Fibroblast of lung (primary cell): Measurements from ENCODE around the gene FKBP2. TPM values are rescaled to one million over a fixed set of nuclear protein-coding genes. Genes with fewer than 3 reads are reported as not detected.

ENCODE experiments used
- DNase-seq, 2 donors: peaks; one replicate each; pipeline versions ENCODE4 v3.0.0 to v3.0.0-alpha.2; 2010; ENCODE audit warnings: low read depth in 2 of 2
- H2AFZ ChIP-seq: 2 replicates; pipeline ENCODE4 v1.5.1; 2012; ENCODE audit warnings: low read length, control low read depth, inconsistent platforms
- H3K27ac ChIP-seq: 2 replicates; pipeline ENCODE4 v1.5.1; 2011; ENCODE audit warnings: low read length, control low read depth; ENCODE audit not compliant: insufficient read depth
- H3K27me3 ChIP-seq: 2 replicates; pipeline ENCODE4 v1.5.1; 2011; ENCODE audit warnings: mild to moderate bottlenecking, low read length; ENCODE audit not compliant: control insufficient read depth, insufficient read depth
- H3K36me3 ChIP-seq: 2 replicates; pipeline ENCODE4 v1.5.1; 2011; ENCODE audit warnings: low read length; ENCODE audit not compliant: control insufficient read depth, insufficient read depth
- H3K4me1 ChIP-seq: 2 replicates; pipeline ENCODE4 v1.5.1; 2011; ENCODE audit warnings: low read length; ENCODE audit not compliant: control insufficient read depth, insufficient read depth; ENCODE audit errors: extremely low read depth
- H3K4me2 ChIP-seq: 2 replicates; pipeline ENCODE4 v1.5.1; 2011; ENCODE audit warnings: low read length, control low read depth; ENCODE audit not compliant: insufficient read depth; ENCODE audit errors: extremely low read depth
- H3K4me3 ChIP-seq, 4 experiments: fragments of 200-600 bp in 1 of 4; sonication (generic) in 1 of 4; replicated peaks in 1 of 4; 2 replicates each; pipeline ENCODE4 v1.5.1; 2011 to 2016; ENCODE audit warnings: low read length in 4 of 4, low read depth in 3 of 4, mild to moderate bottlenecking in 3 of 4, control low read depth in 2 of 4, inconsistent platforms in 1 of 4, mixed read lengths in 1 of 4; ENCODE audit not compliant: insufficient read depth in 1 of 4; ENCODE audit errors: control extremely low read depth in 1 of 4
- H3K79me2 ChIP-seq: 2 replicates; pipeline ENCODE4 v1.5.1; 2012; ENCODE audit warnings: mild to moderate bottlenecking, low read length, inconsistent platforms; ENCODE audit not compliant: control insufficient read depth, insufficient read depth
- H3K9ac ChIP-seq: 2 replicates; pipeline ENCODE4 v1.5.1; 2011; ENCODE audit warnings: mild to moderate bottlenecking, low read length, control low read depth; ENCODE audit not compliant: insufficient read depth
- H3K9me3 ChIP-seq: 2 replicates; pipeline ENCODE4 v1.5.1; 2012; ENCODE audit warnings: low read depth, low read length; ENCODE audit not compliant: control insufficient read depth, insufficient read depth
- H4K20me1 ChIP-seq: 2 replicates; pipeline ENCODE4 v1.5.1; 2011; ENCODE audit warnings: low read length; ENCODE audit not compliant: control insufficient read depth, insufficient read depth; ENCODE audit errors: extremely low read depth
- EZH2 ChIP-seq: IDR thresholded peaks from 2 replicates; pipeline ENCODE4 v1.5.1; 2012; ENCODE audit warnings: low read length, control low read depth, mild to moderate bottlenecking; ENCODE audit errors: missing control alignments
- polyA plus RNA-seq, 2 donors: library from polyadenylated mRNA; depleted of rRNA in 1 of 2; stranded (reverse) in 1 of 2; unstranded in 1 of 2; fragments of >200 nt; gene quantifications; 2 replicates each; pipeline ENCODE4 v1.2.1, GENCODE V29; 2011 to 2012; ENCODE audit warnings: missing spikeins in 1 of 2
- total RNA-seq: library from RNA; depleted of rRNA; stranded (reverse); fragments of >200 nt; gene quantifications from 2 replicates; pipeline ENCODE4 v1.2.1, GENCODE V29; 2014
- TF ChIP-seq, protein P1 (sequence below), 2 donors: IDR thresholded peaks in 1 of 2; conservative IDR thresholded peaks in 1 of 2; 1 replicate in 1 of 2; 2 replicates in 1 of 2; pipeline ENCODE4 v1.5.1; 2011 to 2012; ENCODE audit warnings: low read length in 2 of 2, control low read depth in 1 of 2, inconsistent platforms in 1 of 2, low read depth in 1 of 2, mild to moderate bottlenecking in 1 of 2

The FKBP2 gene
- total and polyA plus RNA-seq, 2 donors (not counting 1 experiment from before 2014, with no cell fraction given), result 34.7 to 62.9 TPM

DNA sequence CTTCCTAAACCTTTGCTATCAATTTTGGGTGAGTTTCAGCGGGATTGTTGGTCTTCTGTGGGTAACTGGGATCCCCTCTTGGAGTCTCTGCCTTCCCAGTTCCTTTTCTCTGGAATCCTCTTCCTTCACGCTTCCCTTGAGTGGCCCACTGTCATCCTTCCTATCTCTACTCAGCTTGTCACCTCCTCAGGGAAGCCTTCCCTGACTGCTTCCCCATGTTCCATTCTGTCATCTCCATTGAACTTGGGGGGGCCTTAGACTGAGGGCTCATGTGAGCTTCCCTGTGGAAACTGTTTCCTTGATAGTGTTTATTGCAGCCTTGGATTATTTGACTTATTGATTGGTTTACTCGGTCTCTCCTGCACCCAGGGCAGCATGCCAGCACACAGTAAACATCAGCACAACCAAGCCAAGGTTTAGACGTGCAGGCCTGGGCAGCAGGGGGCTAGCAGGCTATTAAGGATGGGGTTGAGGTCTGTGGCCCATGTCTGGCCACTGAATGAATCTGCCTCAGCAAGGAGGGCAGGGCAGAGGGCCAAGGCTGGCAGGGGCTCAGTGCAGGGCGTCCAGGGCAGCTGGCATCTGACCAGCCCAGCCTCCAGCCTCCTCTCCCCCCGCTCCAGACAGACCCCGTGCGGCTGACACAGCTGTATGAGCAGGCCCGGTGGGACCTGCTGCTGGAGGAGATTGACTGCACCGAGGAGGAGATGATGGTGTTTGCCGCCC is 22.1 kb upstream of the FKBP2 start:
- peaks cover 4% of the 10 kb centered on the region for H3K4me1 ChIP-seq
- DNase-seq, result no peak
- H4K20me1 ChIP-seq, result no peaks in the 10 kb centered on the region

DNA sequence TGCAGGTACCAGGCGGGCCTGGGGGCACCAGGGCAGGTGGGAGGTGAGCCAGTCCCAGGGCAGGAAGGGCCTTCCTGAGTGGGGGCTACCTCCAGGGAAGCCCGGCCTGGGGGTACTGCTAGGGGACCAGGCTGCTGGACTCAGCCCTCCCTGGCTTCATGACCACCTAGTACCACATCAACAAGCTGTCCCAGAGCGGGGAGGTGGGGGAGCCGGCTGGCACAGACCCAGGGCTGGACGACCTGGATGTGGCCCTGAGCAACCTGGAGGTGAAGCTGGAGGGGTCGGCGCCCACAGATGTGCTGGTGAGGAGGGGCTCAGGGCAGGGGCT is 21.6 kb upstream of the FKBP2 start:
- H3K27ac ChIP-seq, result no peak overlapping the region
- no peak overlapping the region for H3K4me3 ChIP-seq
- TF ChIP-seq, protein P1, sequence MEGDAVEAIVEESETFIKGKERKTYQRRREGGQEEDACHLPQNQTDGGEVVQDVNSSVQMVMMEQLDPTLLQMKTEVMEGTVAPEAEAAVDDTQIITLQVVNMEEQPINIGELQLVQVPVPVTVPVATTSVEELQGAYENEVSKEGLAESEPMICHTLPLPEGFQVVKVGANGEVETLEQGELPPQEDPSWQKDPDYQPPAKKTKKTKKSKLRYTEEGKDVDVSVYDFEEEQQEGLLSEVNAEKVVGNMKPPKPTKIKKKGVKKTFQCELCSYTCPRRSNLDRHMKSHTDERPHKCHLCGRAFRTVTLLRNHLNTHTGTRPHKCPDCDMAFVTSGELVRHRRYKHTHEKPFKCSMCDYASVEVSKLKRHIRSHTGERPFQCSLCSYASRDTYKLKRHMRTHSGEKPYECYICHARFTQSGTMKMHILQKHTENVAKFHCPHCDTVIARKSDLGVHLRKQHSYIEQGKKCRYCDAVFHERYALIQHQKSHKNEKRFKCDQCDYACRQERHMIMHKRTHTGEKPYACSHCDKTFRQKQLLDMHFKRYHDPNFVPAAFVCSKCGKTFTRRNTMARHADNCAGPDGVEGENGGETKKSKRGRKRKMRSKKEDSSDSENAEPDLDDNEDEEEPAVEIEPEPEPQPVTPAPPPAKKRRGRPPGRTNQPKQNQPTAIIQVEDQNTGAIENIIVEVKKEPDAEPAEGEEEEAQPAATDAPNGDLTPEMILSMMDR (conservative IDR thresholded peaks at IDR 0.05 in 1 of 2, IDR thresholded peaks at IDR 0.05 in 1 of 2; ENCODE audit: low read depth in 1 of 2, low read length in 2 of 2), result no peak
- TF ChIP-seq EZH2, result no peak
- no peaks in the 10 kb centered on the region for H3K9me3 ChIP-seq
- H3K4me1 ChIP-seq, result peaks cover 4% of the 10 kb centered on the region
- peaks cover 14% of the 10 kb centered on the region for H3K36me3 ChIP-seq
- no peak overlapping the region for H3K9ac ChIP-seq
- H3K4me2 ChIP-seq, result no peak overlapping the region
- no peaks in the 10 kb centered on the region for H4K20me1 ChIP-seq
- DNase-seq, result no peak
- no peaks in the 10 kb centered on the region for H3K79me2 ChIP-seq
- H2AFZ ChIP-seq, result no peak overlapping the region
- no peaks in the 10 kb centered on the region for H3K27me3 ChIP-seq

More for the DNA sequence above, 22.1 kb upstream of the FKBP2 start:
- no peaks in the 10 kb centered on the region for H3K9me3 ChIP-seq
- TF ChIP-seq EZH2, result no peak
- TF ChIP-seq, protein P1 (conservative IDR thresholded peaks at IDR 0.05 in 1 of 2, IDR thresholded peaks at IDR 0.05 in 1 of 2; ENCODE audit: low read depth in 1 of 2, low read length in 2 of 2), result no peak
- no peak overlapping the region for H2AFZ ChIP-seq
- no peak overlapping the region for H3K4me3 ChIP-seq
- no peaks in the 10 kb centered on the region for H3K79me2 ChIP-seq
- H3K27me3 ChIP-seq, result no peaks in the 10 kb centered on the region
- H3K36me3 ChIP-seq, result peaks cover 12% of the 10 kb centered on the region
- no peak overlapping the region for H3K27ac ChIP-seq
- no peak overlapping the region for H3K9ac ChIP-seq
- H3K4me2 ChIP-seq, result no peak overlapping the region

DNA sequence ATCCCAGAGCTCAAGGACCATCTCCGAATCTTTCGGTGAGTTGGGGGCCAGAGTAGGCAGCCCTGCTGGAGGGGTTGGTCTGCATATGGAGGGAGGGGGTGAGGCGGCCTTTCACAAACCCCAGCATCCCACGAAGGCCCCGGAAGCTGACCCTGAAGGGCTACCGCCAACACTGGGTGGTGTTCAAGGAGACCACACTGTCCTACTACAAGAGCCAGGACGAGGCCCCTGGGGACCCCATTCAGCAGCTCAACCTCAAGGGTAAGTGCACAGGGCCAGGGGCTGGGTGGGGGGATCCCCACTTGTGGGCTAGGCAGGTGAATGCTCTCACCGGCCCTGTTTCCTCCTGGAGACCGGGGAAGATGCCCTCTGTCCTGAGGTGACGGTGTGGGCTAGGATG is 21.1 kb upstream of the FKBP2 start:
- no peak for TF ChIP-seq EZH2
- TF ChIP-seq, protein P1 (conservative IDR thresholded peaks at IDR 0.05 in 1 of 2, IDR thresholded peaks at IDR 0.05 in 1 of 2; ENCODE audit: low read depth in 1 of 2, low read length in 2 of 2), result no peak
- Histone ChIP-seq H3K4me1 (peaks cover 4% of the 10 kb centered on the region), H3K27ac (no peak overlapping the region), H3K9ac (no peak overlapping the region), H3K9me3 (no peaks in the 10 kb centered on the region), H2AFZ (no peak overlapping the region), H3K79me2 (no peaks in the 10 kb centered on the region), H3K4me3 (no peak overlapping the region), H3K27me3 (no peaks in the 10 kb centered on the region), H4K20me1 (no peaks in the 10 kb centered on the region), H3K36me3 (peaks cover 14% of the 10 kb centered on the region), H3K4me2 (no peak overlapping the region)
- no peak for DNase-seq
